HG03469 (cell line): ENCODE measurements around the gene FOXP1.

Experiments used
- ATAC-seq: cut with Tn5 transposase; IDR thresholded peaks from one replicate; pipeline ENCODE4 v1.9.1; 2021; ENCODE audit warnings: mild to moderate bottlenecking, moderate library complexity, moderate number of reproducible peaks; ENCODE audit not compliant: unreplicated experiment

FOXP1 gene

GRCh38 chr3:71583566-71584393 is at the start of gene FOXP1:
TSS of gene FOXP1 (minus strand) at chr3:71583728. CDS start at chr3:71198381, 385,347 bp downstream.
- no peak for ATAC-seq

DNA sequence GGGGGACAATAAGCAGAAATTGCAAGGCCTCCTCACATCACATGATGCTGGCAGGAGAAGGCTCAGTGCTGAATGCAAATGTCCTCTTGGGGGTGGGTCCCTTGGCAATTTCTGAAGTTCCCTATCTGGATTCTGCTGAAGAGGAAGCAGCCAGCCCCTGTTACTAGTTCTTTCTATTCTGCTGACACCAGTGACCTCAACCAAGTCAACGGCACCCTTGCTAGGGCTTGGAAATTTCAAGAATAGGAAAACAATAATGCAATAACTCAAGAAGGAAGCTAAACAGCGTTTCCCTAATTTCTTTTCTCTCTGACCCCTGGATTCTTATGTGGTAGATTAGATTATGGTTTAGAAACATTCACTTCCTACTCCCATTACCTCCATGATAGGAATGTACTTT is 46.2 kb upstream of the FOXP1 start:
- no peak for ATAC-seq

DNA sequence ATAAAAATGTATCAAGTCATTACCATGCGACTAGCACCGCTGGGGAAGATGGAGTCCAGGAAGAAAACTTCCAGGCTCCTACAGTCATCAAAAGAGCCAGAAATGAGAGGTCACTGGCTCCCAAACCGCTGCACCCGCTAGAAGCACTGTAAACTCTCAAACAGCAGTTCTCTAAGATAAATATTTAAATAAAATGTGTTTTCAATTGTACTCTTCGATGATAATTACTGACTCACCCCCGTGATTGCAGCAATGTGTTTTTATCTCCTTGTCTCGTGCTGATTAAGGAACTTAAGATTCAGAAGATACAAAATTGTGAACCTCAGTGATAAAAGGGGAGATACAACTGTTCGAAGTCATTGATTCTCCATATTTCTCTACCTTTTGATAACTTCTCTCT is 45.8 kb upstream of the FOXP1 start:
- ATAC-seq, result no peak

GRCh38 chr3:71628522-71628921 is 45.0 kb upstream of the FOXP1 start:
- ATAC-seq, result no peak

GRCh38 chr3:71625676-71626075 is 42.1 kb upstream of the FOXP1 start:
- no peak for ATAC-seq

- no peak for ATAC-seq
Observed at GRCh38 chr3:71621825-71622537, 38.5 kb upstream of the FOXP1 start.

DNA sequence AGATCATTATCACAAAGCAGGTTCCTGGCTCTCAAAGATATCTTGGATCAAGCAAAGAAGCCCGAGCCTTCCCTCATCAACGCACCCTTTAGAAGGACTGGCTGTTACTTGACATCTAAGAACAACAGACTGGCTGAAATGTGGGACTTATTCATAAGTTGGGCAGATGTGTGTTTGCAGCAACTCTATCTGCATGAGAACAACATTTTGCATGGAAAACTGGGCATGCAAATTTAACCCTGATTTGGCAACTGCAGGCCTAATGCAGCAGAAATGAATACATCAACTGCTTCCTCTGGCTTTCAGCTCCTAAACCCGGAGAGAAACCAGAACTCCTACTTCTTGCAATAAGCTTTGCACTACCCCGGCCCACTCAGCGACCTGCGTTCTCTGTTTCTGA is 35.0 kb upstream of the FOXP1 start:
- no peak for ATAC-seq

DNA sequence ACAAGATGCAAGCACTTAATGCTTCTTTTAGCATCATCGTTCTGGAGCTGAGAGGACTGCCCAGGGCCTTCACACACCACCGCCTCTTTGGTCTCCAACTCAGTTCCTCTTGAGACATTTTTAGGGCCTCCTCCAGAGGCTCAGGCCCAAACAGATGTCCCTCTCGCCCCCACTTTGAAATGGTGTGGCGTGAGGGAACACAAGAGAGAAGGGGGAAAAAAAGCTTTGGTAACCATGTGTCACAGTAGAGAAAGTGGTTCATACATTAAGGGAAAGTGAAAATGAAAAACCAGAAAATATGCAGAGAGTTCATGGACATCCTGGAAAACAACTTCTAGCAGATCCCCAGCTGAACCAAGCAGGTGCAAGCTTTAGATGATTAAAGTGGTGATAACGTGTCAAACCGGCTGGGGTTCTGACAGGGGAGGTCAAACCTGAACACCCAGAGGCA is 33.1 kb upstream of the FOXP1 start:
- ATAC-seq, result no peak

- no peak for ATAC-seq
Observed at GRCh38 chr3:71614869-71615268, 31.3 kb upstream of the FOXP1 start.

- ATAC-seq, result no peak
Observed at GRCh38 chr3:71614426-71614825, 30.9 kb upstream of the FOXP1 start.

GRCh38 chr3:71611099-71611498 is 27.6 kb upstream of the FOXP1 start:
- ATAC-seq, result no peak

- no peak for ATAC-seq
Observed at GRCh38 chr3:71607364-71607763, 23.8 kb upstream of the FOXP1 start.

GRCh38 chr3:71606582-71606981 is 23.1 kb upstream of the FOXP1 start:
- ATAC-seq, result no peak

DNA sequence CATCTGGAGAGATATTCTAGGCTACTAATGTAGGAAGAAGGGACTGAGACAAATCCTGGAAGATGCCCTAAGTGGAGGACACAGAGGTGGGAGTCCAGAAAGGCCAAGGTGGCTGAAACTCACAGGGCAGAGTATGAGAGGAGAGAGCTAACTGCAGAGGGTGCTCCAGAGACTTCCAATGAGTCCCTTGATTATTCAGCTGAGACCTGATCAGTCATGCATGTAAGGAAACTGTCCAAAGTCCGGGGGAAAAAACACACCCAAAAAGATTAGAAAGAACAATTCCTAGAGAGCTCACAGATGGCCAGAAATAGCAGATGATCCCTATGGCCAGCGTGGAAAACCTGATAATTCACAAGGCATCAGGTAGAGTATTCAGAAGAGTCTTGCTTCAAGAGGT is 18.7 kb upstream of the FOXP1 start:
- no peak for ATAC-seq

DNA sequence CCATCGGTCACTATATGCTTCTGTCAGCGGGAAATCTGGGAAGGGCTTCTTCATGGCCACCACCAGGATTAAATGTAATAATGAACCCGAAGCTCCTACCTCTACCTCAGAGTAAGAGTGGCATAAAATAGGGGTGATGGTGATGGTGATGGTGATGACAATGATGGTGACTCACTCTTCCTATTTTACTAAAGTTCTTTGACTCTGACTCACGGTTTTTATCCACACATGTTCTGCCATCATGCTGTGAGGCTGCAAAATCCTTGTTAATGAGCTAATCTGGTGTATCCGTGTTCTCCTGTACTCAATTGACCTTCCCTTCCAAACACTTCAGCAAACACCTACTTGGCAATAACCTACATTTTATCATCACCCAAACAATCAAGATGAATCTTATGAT is 18.3 kb upstream of the FOXP1 start:
- ATAC-seq, result no peak

DNA sequence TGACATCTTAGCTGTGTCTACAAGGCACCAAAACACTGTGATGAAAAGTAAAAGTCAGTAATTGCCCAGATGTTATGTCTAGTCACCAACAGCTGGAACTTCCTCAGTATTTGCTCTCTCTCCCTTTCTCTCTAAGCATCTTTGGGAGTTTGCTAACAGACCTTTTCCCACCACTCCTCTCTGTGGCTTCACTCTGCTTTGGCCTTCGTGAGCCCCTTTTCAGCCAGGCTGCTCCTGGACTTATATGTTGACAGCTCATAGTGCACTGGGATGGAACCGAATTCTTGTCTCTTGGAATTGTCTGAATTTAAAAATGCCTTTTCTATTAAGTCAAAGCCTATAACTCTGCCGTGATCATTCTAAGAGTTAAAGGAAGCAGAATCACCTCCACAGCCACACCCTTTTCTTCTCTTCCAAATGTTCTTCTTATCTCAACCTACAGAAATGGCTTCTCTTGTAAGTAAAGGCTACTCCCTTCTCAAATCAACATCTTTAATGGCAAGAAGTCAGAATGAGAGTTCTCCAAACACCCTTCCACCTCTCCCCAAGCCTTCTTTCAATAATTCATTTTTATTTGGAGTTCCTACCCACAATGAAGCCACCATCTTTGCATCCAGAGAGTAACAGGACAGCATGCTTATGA is 17.2 kb upstream of the FOXP1 start:
- no peak for ATAC-seq

- ATAC-seq, result no peak
Observed at GRCh38 chr3:71599416-71599815, 15.9 kb upstream of the FOXP1 start.

DNA sequence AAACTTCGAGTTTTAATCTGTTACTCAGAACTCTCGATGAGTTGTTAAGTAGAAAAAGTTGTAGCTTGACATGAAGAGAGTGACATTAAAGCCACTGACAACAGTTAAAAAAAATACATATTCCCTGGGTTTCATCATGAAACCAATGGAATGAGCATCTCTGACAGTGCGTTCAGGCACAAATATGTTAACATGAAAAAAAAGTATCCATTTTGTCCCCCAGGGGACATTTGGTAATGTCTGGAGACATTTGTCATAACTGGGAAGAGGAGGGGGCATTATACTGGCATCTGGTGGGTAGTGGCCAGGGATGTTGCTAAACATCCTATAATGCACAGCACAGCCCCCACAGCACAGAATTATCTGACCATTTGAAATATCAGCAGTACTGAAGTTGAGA is 14.8 kb upstream of the FOXP1 start:
- no peak for ATAC-seq

- no peak for ATAC-seq
Observed at GRCh38 chr3:71597286-71597685, 13.8 kb upstream of the FOXP1 start.

GRCh38 chr3:71593106-71593505 is 9.6 kb upstream of the FOXP1 start:
- ATAC-seq, result no peak

GRCh38 chr3:71591101-71591500 is 7.6 kb upstream of the FOXP1 start:
- ATAC-seq, result no peak

DNA sequence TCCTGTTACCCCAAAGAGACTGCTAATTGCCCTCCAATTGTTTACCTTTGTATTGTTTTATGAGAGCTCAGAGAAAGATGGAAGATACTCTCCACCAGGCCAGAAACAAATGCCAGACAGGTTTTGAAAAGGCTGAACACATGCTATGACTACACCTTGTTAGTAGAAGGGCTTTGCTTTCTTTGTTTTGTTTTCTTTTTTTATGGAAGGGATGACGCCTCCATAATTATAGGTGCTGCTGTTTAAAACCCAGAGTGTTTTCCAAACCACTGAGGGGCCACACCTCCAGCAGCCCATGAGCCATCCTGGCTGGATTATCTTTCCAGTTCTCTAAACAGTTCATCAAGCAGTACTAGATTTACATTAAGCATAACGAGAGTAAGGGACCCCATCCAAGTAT is 5.6 kb upstream of the FOXP1 start:
- ATAC-seq, result no peak
